Kidney tubule cell (primary cell): ENCODE data around the gene RBMY1B.
"Not testable (repeated sequence)": the region's sequence is repeated elsewhere in the genome, so short reads cannot be mapped to it uniquely, and the experiment has no call there.

ENCODE experiments used
- DNase-seq: peaks from one replicate; pipeline ENCODE4 v3.0.0-alpha.2; 2018; ENCODE audit warnings: low spot score

Gene RBMY1B

GRCh38 chrY:21511038-21511437 lies at the start of gene RBMY1B:
Gene RBMY1B (plus strand): TSS chrY:21511338. CDS start chrY:21513351, 2,013 bp downstream.
- DNase-seq = not testable (repeated sequence)

DNA sequence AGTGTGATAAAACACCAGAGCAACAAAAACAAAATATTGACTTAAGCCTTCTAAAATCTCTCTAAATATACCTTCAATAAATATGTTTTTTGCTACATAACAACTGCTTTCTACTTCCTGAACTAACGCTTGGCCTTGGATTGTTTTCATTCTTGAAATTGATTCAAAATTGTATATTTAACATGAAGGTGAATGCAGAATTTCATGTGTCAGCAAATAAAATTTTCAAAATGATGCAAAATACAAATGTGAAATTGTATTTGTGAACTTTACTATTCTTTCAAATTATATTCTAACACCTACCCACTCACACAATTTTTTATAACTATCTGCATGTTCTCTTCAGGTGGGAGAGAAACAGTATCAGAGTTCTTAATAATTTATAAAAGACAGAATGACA lies 48.2 kb upstream of the RBMY1B start:
- DNase-seq = not testable (repeated sequence)

DNA sequence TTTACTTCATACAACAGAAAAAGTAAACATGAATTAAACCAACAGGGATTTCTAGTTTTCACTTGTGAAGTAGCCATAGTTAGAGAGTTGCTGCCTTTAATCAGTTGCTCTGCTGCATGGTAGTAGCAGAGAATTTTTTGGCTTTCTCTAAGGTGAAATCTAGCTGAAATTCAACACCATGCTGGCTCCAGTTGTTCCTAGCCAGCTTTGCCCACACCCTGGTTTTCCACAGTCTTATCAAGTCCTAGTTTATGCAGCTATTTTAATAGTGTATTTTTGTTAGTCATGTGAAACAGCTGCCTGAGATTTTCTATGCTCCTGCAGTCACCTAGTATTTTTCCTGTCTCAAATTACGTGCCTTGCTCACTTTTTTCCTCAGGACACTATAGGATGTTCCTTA lies 28.2 kb upstream of the RBMY1B start:
- DNase-seq = no peak

- not testable (repeated sequence) for DNase-seq
Observed at GRCh38 chrY:21534579-21534978, 23.4 kb downstream of the RBMY1B start, which contains the start of gene RBMY1A1. Gene RBMY1A1 (plus strand): TSS chrY:21534879. CDS start chrY:21536892, 2,013 bp downstream.

DNA sequence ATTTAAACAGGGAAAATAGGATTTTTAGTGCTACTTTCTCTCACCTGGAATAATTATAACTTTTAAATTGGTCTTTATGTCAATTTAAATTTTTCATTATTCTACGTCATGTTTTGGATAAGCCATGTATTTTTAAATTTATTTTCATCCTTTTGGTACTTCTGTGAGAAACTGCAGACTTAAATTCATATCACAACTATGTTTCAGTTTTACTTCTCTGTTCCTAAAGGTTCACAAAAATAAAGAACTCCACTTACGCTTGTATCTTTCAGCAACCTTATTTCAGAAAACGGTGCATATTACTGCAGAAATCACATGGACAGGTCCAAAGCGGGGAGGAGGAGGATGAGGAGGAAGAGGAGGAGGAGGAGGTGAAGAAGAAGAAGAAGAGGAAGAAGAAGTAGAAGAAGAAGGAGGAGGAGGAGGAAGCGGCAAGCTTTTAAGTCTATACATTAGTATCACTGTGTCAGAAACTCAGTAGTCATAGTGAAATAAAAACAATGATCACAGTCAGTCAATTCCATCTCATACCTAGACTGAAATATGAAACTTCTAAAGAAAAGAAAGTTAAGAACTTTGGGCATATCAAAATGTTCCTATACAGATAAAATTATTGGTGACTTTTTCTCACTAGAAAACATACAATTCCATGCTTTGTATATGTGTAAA lies 48.3 kb downstream of the RBMY1B start:
- not testable (repeated sequence) for DNase-seq
